Raji (cell line): ENCODE data around the gene MUC3A.

Source experiments
- POLR2A ChIP-seq: IDR thresholded peaks from 2 replicates; pipeline ENCODE4 v1.6.1; 2011; ENCODE audit warnings: low read depth, low read length, control low read depth; ENCODE audit not compliant: insufficient read depth

Gene MUC3A

DNA sequence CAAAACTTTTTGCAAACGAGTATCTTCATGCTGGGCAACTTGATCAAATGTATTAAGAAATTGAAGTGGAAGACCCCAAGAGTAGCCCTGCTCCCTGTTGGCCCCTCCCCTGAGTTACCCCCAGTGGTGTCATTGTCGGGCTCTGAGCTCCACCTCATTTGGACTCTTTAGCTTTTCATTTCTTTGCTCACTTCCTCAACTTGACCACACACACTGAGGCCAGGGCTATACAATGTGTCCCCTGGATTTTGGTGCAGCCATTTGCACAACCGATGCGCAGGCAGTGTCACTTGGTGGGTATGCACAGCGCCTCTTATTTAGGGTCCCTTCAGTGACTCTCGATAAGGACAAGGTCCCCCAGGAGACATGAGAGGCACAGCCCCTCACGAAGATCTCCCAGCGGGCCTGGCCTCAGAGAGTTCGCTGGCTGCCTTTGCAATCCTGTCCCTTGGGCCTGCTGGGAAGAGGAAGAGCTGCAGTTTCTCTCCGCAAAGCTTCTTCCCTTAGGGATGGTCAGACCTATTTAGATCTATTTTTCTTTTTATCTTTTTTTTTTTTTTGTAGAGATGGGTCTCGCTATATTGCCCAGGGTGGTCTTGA, 2.5 kb upstream of the MUC3A start:
- no peak for TF ChIP-seq POLR2A

DNA sequence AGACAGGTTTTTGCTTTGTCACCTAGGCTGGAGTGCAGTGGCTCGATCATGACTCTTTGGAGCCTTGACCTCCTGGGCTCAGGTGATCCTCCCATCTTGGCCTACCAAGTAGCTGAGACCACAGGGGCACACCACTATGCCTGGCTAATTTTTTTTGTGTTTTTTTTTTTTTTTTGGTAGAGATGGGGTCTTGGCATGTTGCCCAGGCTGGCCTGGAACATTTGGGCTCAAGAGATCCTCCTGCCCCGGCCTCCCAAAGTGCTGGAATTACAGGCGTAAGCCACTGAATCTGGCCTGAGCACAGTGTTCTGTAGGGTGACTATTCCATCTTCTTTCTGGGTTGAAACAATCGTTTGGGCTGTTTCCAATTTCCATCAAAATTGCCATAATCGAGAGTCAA, 1.5 kb upstream of the MUC3A start:
- no peak for TF ChIP-seq POLR2A

GRCh38 chr7:100949933-100950443, 654 bp downstream of the MUC3A start:
- TF ChIP-seq POLR2A, result no peak

- TF ChIP-seq POLR2A, result no peak
These were observed 1.8 kb downstream of the MUC3A start for GRCh38 chr7:100951172-100951571.

DNA sequence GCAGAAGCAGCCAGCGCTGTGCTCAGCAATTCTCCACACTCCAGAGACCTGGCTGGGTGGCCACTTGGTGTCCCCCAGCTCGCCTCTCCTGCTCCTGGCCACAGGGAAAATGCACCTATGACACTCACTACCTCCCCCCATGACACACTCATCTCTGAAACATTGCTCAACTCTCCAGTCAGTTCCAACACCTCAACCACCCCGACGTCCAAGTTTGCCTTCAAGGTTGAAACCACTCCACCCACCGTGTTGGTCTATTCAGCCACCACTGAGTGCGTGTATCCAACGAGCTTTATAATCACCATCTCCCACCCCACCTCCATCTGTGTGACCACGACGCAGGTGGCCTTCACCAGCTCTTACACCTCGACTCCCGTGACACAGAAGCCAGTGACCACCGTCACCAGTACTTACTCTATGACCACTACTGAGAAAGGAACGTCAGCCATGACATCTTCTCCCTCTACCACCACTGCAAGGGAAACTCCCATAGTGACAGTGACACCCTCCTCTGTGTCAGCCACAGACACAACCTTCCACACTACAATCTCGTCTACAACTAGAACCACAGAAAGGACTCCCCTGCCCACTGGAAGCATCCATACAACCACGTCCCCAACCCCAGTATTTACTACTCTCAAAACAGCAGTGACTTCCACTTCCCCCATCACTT, 2.7 kb downstream of the MUC3A start:
- TF ChIP-seq POLR2A, result no peak

DNA sequence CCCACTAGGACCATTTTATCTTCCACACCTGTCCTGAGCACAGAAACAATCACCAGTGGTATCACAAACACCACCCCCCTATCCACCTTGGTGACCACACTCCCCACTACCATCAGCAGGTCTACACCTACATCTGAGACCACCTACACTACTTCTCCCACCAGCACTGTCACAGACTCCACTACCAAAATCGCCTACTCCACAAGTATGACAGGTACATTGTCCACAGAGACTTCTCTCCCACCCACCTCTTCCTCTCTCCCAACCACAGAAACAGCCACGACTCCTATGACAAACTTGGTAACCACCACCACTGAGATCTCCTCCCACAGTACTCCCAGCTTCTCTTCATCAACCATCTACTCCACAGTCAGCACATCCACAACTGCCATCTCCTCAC, 3.3 kb downstream of the MUC3A start:
- no peak for TF ChIP-seq POLR2A

DNA sequence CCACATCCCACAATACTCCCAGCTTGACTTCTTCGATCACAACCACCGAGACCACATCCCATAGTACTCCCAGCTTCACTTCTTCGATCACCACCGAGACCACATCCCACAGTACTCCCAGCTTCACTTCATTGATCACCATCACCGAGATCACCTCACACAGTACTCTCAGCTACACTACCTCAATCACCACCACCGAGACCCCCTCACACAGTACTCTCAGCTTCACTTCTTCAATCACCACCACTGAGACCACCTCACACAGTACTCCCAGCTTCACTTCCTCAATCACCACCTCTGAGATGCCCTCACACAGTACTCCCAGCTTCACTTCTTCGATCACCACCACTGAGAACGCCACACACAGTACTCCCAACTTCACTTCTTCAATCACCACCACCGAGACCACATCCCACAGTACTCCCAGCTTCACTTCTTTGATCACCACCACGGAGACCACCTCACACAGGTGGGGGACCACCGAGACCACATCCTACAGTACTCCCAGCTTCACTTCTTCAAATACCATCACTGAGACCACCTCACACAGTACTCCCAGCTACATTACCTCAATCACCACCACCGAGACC, 8.6 kb downstream of the MUC3A start:
- TF ChIP-seq POLR2A, result no peak

DNA sequence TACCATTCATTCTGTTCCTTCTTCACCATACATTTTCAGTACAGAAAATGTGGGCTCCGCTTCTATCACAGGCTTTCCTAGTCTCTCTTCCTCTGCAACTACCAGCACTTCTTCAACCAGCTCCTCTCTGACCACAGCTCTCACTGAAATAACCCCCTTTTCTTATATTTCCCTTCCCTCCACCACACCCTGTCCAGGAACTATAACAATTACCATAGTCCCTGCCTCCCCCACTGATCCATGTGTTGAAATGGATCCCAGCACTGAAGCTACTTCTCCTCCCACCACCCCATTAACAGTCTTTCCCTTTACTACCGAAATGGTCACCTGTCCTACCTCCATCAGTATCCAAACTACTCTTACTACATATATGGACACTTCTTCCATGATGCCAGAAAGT, 10.6 kb downstream of the MUC3A start:
- TF ChIP-seq POLR2A, result no peak

- no peak for TF ChIP-seq POLR2A
These were observed 13.2 kb downstream of the MUC3A start for GRCh38 chr7:100962537-100962936.

DNA sequence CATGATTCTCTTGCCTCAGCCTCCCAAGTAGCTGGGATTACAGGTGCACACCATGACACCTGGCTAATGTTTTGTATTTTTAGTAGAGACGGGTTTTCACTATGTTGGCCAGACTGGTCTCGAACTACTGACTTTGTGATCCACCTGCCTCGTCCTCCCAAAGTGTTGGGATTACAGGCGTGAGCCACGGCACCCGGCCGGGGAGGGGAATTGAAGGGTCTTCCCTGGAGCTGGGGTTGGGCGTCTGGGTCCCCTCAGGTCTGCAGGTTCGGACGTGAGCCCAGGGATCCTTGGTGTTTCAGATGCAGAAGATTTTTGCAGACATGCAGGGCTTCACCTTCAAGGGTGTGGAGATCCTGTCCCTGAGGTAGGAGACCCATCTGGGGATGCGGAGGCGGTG, 14.1 kb downstream of the MUC3A start:
- TF ChIP-seq POLR2A, result no peak

- no peak for TF ChIP-seq POLR2A
These were observed 14.5 kb downstream of the MUC3A start for GRCh38 chr7:100963874-100964273.

DNA sequence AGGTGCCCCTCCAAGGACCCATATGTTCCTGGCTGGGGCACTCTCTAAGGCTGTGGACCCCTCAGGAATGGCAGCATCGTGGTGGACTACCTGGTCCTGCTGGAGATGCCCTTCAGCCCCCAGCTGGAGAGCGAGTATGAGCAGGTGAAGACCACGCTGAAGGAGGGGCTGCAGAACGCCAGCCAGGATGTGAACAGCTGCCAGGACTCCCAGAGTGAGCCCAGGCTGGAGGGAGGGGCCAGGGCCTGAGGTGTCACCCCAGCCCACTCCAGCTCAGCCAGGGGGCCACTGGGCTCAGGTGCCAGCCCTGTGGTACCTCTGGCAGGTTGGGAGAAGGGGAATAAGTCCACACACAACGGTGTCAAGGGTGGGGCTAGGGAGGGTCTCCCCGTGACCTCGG, 15.3 kb downstream of the MUC3A start:
- no peak for TF ChIP-seq POLR2A

GRCh38 chr7:100965045-100965722, 15.8 kb downstream of the MUC3A start:
- no peak for TF ChIP-seq POLR2A

- no peak for TF ChIP-seq POLR2A
These were observed 16.6 kb downstream of the MUC3A start for GRCh38 chr7:100965723-100966541.

DNA sequence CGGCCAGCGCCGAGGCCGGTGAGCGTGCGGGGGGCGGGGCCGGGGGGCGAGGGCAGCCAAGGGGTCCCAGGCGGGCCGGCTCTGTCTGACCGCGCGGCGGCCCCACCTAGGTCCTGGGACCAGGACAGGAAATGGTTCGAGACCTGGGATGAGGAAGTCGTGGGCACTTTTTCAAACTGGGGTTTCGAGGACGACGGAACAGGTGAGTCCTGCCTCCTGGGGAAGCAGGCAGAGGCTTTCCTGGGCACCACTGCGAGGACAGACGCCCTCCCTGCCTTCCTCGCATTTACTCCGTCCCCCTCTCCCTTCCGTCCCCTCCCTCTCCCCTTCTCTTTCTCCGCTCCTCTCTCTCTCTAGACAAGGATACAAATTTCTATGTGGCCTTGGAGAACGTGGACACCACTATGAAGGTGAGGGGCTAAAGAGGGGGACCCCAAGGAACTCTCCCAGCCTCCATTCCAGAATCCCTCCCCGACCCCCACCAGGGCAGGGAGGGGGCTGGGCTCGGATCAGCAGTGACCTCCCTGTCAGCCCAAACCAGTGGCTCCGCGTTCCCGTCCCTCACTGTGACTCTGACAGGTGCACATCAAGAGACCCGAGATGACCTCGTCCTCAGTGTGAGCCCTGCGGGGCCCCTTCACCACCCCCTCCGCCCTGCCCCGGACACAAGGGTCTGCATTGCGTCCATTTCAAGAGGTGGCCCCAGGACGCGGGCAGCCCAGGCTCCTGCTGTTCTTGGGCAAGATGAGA, 17.4 kb downstream of the MUC3A start:
- TF ChIP-seq POLR2A, result no peak

- TF ChIP-seq POLR2A, result no peak
These were observed 18.0 kb downstream of the MUC3A start for GRCh38 chr7:100967292-100967863.
